Measurements from ENCODE around the gene KCNJ8. TPM values are rescaled to one million over a fixed set of nuclear protein-coding genes. Genes with fewer than 3 reads are reported as not detected.
"Not testable (repeated sequence)": the region's sequence is repeated elsewhere in the genome, so short reads cannot be mapped to it uniquely, and the experiment has no call there.

KCNJ8 gene
- not detected in 2 replicates for total RNA-seq (2014; rRNA removed; shearing (Covaris generic))

- DNase-seq (ENCODE audit: low spot score) = no peak
Observed at GRCh38 chr12:21774358-21775132, at the start of gene KCNJ8. TSS of gene KCNJ8 (minus strand) at chr12:21774706. CDS start at chr12:21773616, 1,090 bp downstream.

GRCh38 chr12:21823581-21823980, 49.1 kb upstream of the KCNJ8 start:
- no peak for DNase-seq (ENCODE audit: low spot score)

- DNase-seq (ENCODE audit: low spot score) = no peak
Observed at GRCh38 chr12:21819678-21820077, 45.2 kb upstream of the KCNJ8 start.

- no peak for DNase-seq (ENCODE audit: low spot score)
Observed at GRCh38 chr12:21819236-21819635, 44.7 kb upstream of the KCNJ8 start.

- DNase-seq (ENCODE audit: low spot score) = no peak
Observed at GRCh38 chr12:21818627-21819026, 44.1 kb upstream of the KCNJ8 start.

- DNase-seq (ENCODE audit: low spot score) = no peak
Observed at GRCh38 chr12:21815306-21816062, 41.0 kb upstream of the KCNJ8 start.

- DNase-seq (ENCODE audit: low spot score) = no peak
Observed at GRCh38 chr12:21814814-21815213, 40.3 kb upstream of the KCNJ8 start.

GRCh38 chr12:21814327-21814726, 39.8 kb upstream of the KCNJ8 start:
- DNase-seq (ENCODE audit: low spot score) = no peak

- no peak for DNase-seq (ENCODE audit: low spot score)
Observed at GRCh38 chr12:21813751-21814150, 39.2 kb upstream of the KCNJ8 start.

- DNase-seq (ENCODE audit: low spot score) = no peak
Observed at GRCh38 chr12:21813125-21813524, 38.6 kb upstream of the KCNJ8 start.

GRCh38 chr12:21812340-21812739, 37.8 kb upstream of the KCNJ8 start:
- DNase-seq (ENCODE audit: low spot score) = not testable (repeated sequence)

GRCh38 chr12:21809100-21809499, 34.6 kb upstream of the KCNJ8 start:
- no peak for DNase-seq (ENCODE audit: low spot score)

GRCh38 chr12:21806255-21806654, 31.7 kb upstream of the KCNJ8 start:
- DNase-seq (ENCODE audit: low spot score) = no peak

GRCh38 chr12:21801522-21802288, 27.2 kb upstream of the KCNJ8 start:
- no peak for DNase-seq (ENCODE audit: low spot score)

GRCh38 chr12:21800011-21800410, 25.5 kb upstream of the KCNJ8 start:
- no peak for DNase-seq (ENCODE audit: low spot score)

GRCh38 chr12:21797539-21797938, 23.0 kb upstream of the KCNJ8 start:
- no peak for DNase-seq (ENCODE audit: low spot score)

GRCh38 chr12:21795648-21796328, 21.3 kb upstream of the KCNJ8 start:
- no peak for DNase-seq (ENCODE audit: low spot score)

GRCh38 chr12:21794807-21795595, 20.5 kb upstream of the KCNJ8 start:
- not testable (repeated sequence) for DNase-seq (ENCODE audit: low spot score)

GRCh38 chr12:21789687-21790086, 15.2 kb upstream of the KCNJ8 start:
- DNase-seq (ENCODE audit: low spot score) = not testable (repeated sequence)

GRCh38 chr12:21788089-21788983, 13.8 kb upstream of the KCNJ8 start:
- DNase-seq (ENCODE audit: low spot score) = no peak

Measured in A172 (cell line).